HUES6 (cell line): Measurements from ENCODE around the gene STAMBP.
"Not testable (repeated sequence)": the region's sequence is repeated elsewhere in the genome, so short reads cannot be mapped to it uniquely, and the experiment has no call there.

Experiments used
- H3K27ac ChIP-seq: 2 replicates; pipeline ENCODE4 v1.7.0; 2013; ENCODE audit warnings: low read depth, mild to moderate bottlenecking, low read length, inconsistent platforms
- H3K27me3 ChIP-seq: 2 replicates; pipeline ENCODE4 v1.6.1; 2013; ENCODE audit warnings: low read length; ENCODE audit not compliant: control insufficient read depth, insufficient read depth
- H3K36me3 ChIP-seq: 2 replicates; pipeline ENCODE4 v1.6.1; 2013; ENCODE audit warnings: low read length; ENCODE audit not compliant: control insufficient read depth, insufficient read depth
- H3K4me1 ChIP-seq: 2 replicates; pipeline ENCODE4 v1.6.1; 2013; ENCODE audit warnings: low read length; ENCODE audit not compliant: control insufficient read depth, insufficient read depth
- H3K4me3 ChIP-seq: 2 replicates; pipeline ENCODE4 v1.5.1; 2013; ENCODE audit warnings: low read depth, low read length
- H3K9ac ChIP-seq: one replicate; pipeline ENCODE4 v1.6.1; 2013; ENCODE audit warnings: mild to moderate bottlenecking, low read length
- H3K9me3 ChIP-seq: 2 replicates; pipeline ENCODE4 v1.6.1; 2013; ENCODE audit warnings: low read depth, low read length; ENCODE audit not compliant: control insufficient read depth, insufficient read depth

The STAMBP gene

GRCh38 chr2:73856214-73856613, 27.5 kb downstream of the STAMBP start:
- Histone ChIP-seq H3K27me3 (no peaks in the 10 kb centered on the region), H3K9ac (no peak overlapping the region), H3K9me3 (no peaks in the 10 kb centered on the region), H3K36me3 (peaks cover 92% of the 10 kb centered on the region), H3K4me1 (no peaks in the 10 kb centered on the region), H3K4me3 (no peak overlapping the region), H3K27ac (no peak overlapping the region)

GRCh38 chr2:73859721-73860586, 31.2 kb downstream of the STAMBP start:
- Histone ChIP-seq H3K27ac (no peak overlapping the region), H3K9ac (no peak overlapping the region), H3K4me1 (no peaks in the 10 kb centered on the region), H3K36me3 (peaks cover 90% of the 10 kb centered on the region), H3K9me3 (no peaks in the 10 kb centered on the region), H3K4me3 (no peak overlapping the region), H3K27me3 (no peaks in the 10 kb centered on the region)

GRCh38 chr2:73862987-73863386, 34.2 kb downstream of the STAMBP start:
- Histone ChIP-seq H3K4me1 (no peaks in the 10 kb centered on the region), H3K27me3 (no peaks in the 10 kb centered on the region), H3K9ac (no peak overlapping the region), H3K36me3 (peaks cover 82% of the 10 kb centered on the region), H3K27ac (no peak overlapping the region), H3K9me3 (no peaks in the 10 kb centered on the region), H3K4me3 (no peak overlapping the region)

- Histone ChIP-seq H3K4me3 (no peak overlapping the region), H3K9ac (no peak overlapping the region), H3K27me3 (no peaks in the 10 kb centered on the region), H3K36me3 (peaks cover 36% of the 10 kb centered on the region), H3K4me1 (no peaks in the 10 kb centered on the region), H3K27ac (no peak overlapping the region), H3K9me3 (no peaks in the 10 kb centered on the region)
These were observed 39.6 kb downstream of the STAMBP start for GRCh38 chr2:73868204-73868978.

GRCh38 chr2:73870084-73870483, 41.3 kb downstream of the STAMBP start:
- H3K4me1 ChIP-seq = no peaks in the 10 kb centered on the region
- H3K27ac ChIP-seq = no peak overlapping the region
- H3K9me3 ChIP-seq = no peaks in the 10 kb centered on the region
- no peaks in the 10 kb centered on the region for H3K27me3 ChIP-seq
- H3K9ac ChIP-seq = no peak overlapping the region
- no peak overlapping the region for H3K4me3 ChIP-seq
- H3K36me3 ChIP-seq = peaks cover 19% of the 10 kb centered on the region

GRCh38 chr2:73877071-73877802, 48.5 kb downstream of the STAMBP start:
- no peak overlapping the region for H3K4me3 ChIP-seq
- H3K4me1 ChIP-seq = no peaks in the 10 kb centered on the region
- H3K27ac ChIP-seq = no peak overlapping the region
- H3K36me3 ChIP-seq = no peaks in the 10 kb centered on the region
- H3K9ac ChIP-seq = no peak overlapping the region
- no peaks in the 10 kb centered on the region for H3K9me3 ChIP-seq
- H3K27me3 ChIP-seq = no peaks in the 10 kb centered on the region

- H3K9me3 ChIP-seq, H3K4me1 ChIP-seq, H3K27ac ChIP-seq, H3K36me3 ChIP-seq, H3K4me3 ChIP-seq, H3K27me3 ChIP-seq, H3K9ac ChIP-seq: not testable (repeated sequence)
These were observed 49.2 kb downstream of the STAMBP start for GRCh38 chr2:73877984-73878383.

- no peak overlapping the region for H3K4me3 ChIP-seq
- no peak overlapping the region for H3K27ac ChIP-seq
- H3K4me1 ChIP-seq = 0 out of 2 replicates have a peak, but pooled peaks cover 3% of the 10 kb centered on the region
- H3K36me3 ChIP-seq = no peaks in the 10 kb centered on the region
- no peaks in the 10 kb centered on the region for H3K27me3 ChIP-seq
- no peak overlapping the region for H3K9ac ChIP-seq
- no peaks in the 10 kb centered on the region for H3K9me3 ChIP-seq
These were observed 56.6 kb downstream of the STAMBP start for GRCh38 chr2:73885406-73885805.

GRCh38 chr2:73886357-73886756, 57.6 kb downstream of the STAMBP start:
- Histone ChIP-seq H3K9ac (no peak overlapping the region), H3K4me1 (0 out of 2 replicates have a peak, but pooled peaks cover 3% of the 10 kb centered on the region), H3K36me3 (no peaks in the 10 kb centered on the region), H3K4me3 (no peak overlapping the region), H3K27ac (no peak overlapping the region), H3K9me3 (no peaks in the 10 kb centered on the region), H3K27me3 (no peaks in the 10 kb centered on the region)

- H3K4me3 ChIP-seq, H3K4me1 ChIP-seq, H3K9ac ChIP-seq, H3K9me3 ChIP-seq, H3K27me3 ChIP-seq, H3K36me3 ChIP-seq, H3K27ac ChIP-seq: not testable (repeated sequence)
These were observed 59.0 kb downstream of the STAMBP start for GRCh38 chr2:73887596-73888353.
